ENCODE data around the gene KDM2A.
A peak's percentile ranks its signal among the peaks of the same experiment; 100 is the strongest.

The KDM2A gene

DNA sequence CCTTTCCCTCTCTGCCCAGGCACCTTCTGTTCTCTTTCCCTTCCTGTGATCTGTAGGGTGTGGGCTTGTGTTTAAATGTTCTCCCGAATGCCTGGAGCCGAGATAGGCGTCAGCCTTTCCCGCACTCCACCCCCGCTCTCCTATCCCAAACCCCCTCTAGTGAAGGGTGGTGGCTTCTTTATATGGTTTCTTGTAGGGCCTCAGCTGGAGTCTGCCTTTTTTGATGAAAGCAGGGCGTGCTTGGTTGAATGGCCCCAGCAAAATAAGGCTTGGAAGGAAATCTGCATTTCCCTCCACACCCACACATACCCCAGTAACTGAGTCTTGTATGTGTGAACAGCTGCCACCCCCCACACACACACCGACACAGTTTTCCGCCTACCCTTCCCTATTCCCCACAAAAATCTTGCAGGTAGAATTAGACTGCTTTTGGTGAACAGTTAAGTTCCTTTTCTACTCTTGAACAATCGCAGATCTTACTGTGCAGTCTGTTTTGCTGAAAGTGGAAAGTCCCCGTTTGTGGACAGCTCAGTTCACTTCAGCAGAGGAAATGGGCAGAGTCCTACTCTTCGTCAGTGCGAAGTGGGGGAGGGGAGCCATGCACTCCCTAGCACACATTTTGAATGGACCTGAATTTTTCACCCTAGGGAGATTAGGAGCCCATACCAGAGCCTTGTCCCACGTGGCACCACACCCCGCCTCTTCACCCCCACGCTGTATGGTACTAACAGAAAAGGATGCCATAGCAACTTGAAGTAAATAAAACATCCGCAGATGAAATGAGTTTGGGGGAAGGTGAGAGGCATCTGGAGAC is 121.7 kb downstream of the KDM2A start:
- no peaks in the 10 kb centered on the region for H3K27me3 ChIP-seq (ENCODE audit: control insufficient read depth, insufficient read depth, low read length)
- peak overlapping the region; percentile 95 for H3K9ac ChIP-seq (ENCODE audit: low read depth, low read length)
- H3K36me3 ChIP-seq (ENCODE audit: insufficient read depth, low read length) = peaks cover 29% of the 10 kb centered on the region
- no peaks in the 10 kb centered on the region for H3K9me3 ChIP-seq (replicated peaks; ENCODE audit: low read length)
- peak overlapping the region; percentile 84 for H3K4me3 ChIP-seq (ENCODE audit: low read length)
- H3K4me1 ChIP-seq (ENCODE audit: control insufficient read depth, insufficient read depth, low read length) = peaks cover 19% of the 10 kb centered on the region
- peak overlapping the region; percentile 83 for H3K4me2 ChIP-seq (ENCODE audit: low read length)

DNA sequence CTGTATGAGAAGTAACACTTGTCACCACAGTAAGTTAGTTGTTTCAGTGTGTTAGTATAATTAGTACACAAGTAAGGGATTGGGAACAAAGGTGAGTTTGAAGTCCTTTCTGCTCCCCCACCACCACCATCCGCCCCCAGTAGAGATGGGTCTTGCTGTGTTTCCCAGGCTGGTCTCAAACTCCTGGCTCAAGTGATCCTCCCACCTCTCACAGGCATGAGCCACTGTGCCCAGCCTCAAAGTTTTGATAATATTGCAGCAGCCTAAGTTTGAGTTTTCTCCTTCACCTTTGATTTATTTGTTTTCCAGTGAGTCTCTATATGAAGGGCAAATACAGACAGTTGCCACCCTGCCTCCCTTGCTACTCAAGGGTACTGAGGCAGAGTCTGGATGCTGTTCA is 123.5 kb downstream of the KDM2A start:
- H3K4me1 ChIP-seq (ENCODE audit: control insufficient read depth, insufficient read depth, low read length) = peaks cover 19% of the 10 kb centered on the region
- no peaks in the 10 kb centered on the region for H3K9me3 ChIP-seq (replicated peaks; ENCODE audit: low read length)
- peak overlapping the region; percentile 95 for H3K9ac ChIP-seq (ENCODE audit: low read depth, low read length)
- peak overlapping the region; percentile 83 for H3K4me2 ChIP-seq (ENCODE audit: low read length)
- H3K27me3 ChIP-seq (ENCODE audit: control insufficient read depth, insufficient read depth, low read length) = no peaks in the 10 kb centered on the region
- H3K4me3 ChIP-seq (ENCODE audit: low read length) = no peak overlapping the region
- H3K36me3 ChIP-seq (ENCODE audit: insufficient read depth, low read length) = peaks cover 45% of the 10 kb centered on the region

DNA sequence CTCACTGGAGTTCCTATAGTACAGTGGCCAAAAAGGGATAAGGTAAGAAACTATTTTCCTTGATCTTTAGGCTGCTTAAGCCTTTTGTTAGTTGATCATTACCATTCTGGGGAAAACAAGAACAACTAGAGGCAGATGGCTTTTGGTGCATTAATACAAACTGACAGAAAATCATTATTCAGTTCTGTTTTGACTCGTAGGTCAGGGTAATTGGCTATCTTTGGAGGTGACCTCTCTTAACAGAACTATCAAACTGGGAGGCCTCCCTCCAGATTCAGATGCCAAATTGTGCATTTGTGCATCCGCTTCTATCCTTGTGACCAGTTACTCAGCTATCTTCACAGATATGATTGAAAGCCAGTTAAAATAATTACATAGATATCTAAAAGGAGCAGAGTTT is 124.0 kb downstream of the KDM2A start:
- H3K4me3 ChIP-seq (ENCODE audit: low read length) = no peak overlapping the region
- H3K36me3 ChIP-seq (ENCODE audit: insufficient read depth, low read length) = peaks cover 50% of the 10 kb centered on the region
- H3K4me2 ChIP-seq (ENCODE audit: low read length) = peak overlapping the region; percentile 83
- H3K4me1 ChIP-seq (ENCODE audit: control insufficient read depth, insufficient read depth, low read length) = peaks cover 23% of the 10 kb centered on the region
- H3K9me3 ChIP-seq (replicated peaks; ENCODE audit: low read length) = no peaks in the 10 kb centered on the region
- no peak overlapping the region for H3K9ac ChIP-seq (ENCODE audit: low read depth, low read length)
- H3K27me3 ChIP-seq (ENCODE audit: control insufficient read depth, insufficient read depth, low read length) = no peaks in the 10 kb centered on the region

GRCh38 chr11:67245046-67245445 is 126.0 kb downstream of the KDM2A start:
- H3K27me3 ChIP-seq (ENCODE audit: control insufficient read depth, insufficient read depth, low read length) = no peaks in the 10 kb centered on the region
- H3K9me3 ChIP-seq (replicated peaks; ENCODE audit: low read length) = no peaks in the 10 kb centered on the region
- H3K36me3 ChIP-seq (ENCODE audit: insufficient read depth, low read length) = peaks cover 70% of the 10 kb centered on the region
- peaks cover 21% of the 10 kb centered on the region for H3K4me1 ChIP-seq (ENCODE audit: control insufficient read depth, insufficient read depth, low read length)
- H3K9ac ChIP-seq (ENCODE audit: low read depth, low read length) = no peak overlapping the region
- no peak overlapping the region for H3K4me2 ChIP-seq (ENCODE audit: low read length)
- no peak overlapping the region for H3K4me3 ChIP-seq (ENCODE audit: low read length)

DNA sequence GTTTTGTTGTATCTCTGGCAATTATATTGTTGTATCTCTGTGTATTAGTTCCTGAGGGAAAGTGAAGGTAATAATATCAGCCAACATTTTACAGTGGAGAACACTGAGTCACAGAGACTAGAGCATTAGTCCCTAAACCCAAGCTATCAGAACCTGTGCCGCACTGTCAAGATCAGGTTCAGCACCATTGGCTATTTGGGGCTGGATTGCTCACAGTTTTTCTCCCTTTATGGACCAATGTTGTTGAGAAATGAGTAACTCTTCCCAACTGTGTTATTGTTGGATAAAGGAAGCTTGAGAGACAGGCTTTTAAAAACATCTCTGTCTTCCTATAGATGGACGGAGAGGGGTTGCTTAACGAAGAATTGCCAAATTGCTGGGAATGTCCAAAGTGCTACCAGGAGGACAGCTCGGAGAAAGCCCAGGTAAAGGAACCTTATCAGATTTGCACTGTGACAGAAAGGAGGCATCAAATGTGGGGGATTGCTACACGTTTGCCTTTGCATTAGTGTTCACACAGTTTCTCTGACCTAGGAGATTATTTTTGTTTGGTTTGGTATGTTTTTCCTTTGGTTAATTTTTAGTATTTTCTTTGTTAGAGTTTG is 129.0 kb downstream of the KDM2A start:
- Histone ChIP-seq H3K27me3 (ENCODE audit: control insufficient read depth, insufficient read depth, low read length) (no peaks in the 10 kb centered on the region), H3K4me2 (ENCODE audit: low read length) (no peak overlapping the region), H3K4me3 (ENCODE audit: low read length) (no peak overlapping the region), H3K9me3 (replicated peaks; ENCODE audit: low read length) (no peaks in the 10 kb centered on the region), H3K4me1 (ENCODE audit: control insufficient read depth, insufficient read depth, low read length) (peaks cover 13% of the 10 kb centered on the region), H3K9ac (ENCODE audit: low read depth, low read length) (no peak overlapping the region), H3K36me3 (ENCODE audit: insufficient read depth, low read length) (peaks cover 93% of the 10 kb centered on the region)

GRCh38 chr11:67248653-67249052 is 129.6 kb downstream of the KDM2A start:
- Histone ChIP-seq H3K4me2 (ENCODE audit: low read length) (no peak overlapping the region), H3K4me3 (ENCODE audit: low read length) (no peak overlapping the region), H3K27me3 (ENCODE audit: control insufficient read depth, insufficient read depth, low read length) (no peaks in the 10 kb centered on the region), H3K9ac (ENCODE audit: low read depth, low read length) (no peak overlapping the region), H3K9me3 (replicated peaks; ENCODE audit: low read length) (no peaks in the 10 kb centered on the region), H3K36me3 (ENCODE audit: insufficient read depth, low read length) (peaks cover 96% of the 10 kb centered on the region), H3K4me1 (ENCODE audit: control insufficient read depth, insufficient read depth, low read length) (peaks cover 13% of the 10 kb centered on the region)

DNA sequence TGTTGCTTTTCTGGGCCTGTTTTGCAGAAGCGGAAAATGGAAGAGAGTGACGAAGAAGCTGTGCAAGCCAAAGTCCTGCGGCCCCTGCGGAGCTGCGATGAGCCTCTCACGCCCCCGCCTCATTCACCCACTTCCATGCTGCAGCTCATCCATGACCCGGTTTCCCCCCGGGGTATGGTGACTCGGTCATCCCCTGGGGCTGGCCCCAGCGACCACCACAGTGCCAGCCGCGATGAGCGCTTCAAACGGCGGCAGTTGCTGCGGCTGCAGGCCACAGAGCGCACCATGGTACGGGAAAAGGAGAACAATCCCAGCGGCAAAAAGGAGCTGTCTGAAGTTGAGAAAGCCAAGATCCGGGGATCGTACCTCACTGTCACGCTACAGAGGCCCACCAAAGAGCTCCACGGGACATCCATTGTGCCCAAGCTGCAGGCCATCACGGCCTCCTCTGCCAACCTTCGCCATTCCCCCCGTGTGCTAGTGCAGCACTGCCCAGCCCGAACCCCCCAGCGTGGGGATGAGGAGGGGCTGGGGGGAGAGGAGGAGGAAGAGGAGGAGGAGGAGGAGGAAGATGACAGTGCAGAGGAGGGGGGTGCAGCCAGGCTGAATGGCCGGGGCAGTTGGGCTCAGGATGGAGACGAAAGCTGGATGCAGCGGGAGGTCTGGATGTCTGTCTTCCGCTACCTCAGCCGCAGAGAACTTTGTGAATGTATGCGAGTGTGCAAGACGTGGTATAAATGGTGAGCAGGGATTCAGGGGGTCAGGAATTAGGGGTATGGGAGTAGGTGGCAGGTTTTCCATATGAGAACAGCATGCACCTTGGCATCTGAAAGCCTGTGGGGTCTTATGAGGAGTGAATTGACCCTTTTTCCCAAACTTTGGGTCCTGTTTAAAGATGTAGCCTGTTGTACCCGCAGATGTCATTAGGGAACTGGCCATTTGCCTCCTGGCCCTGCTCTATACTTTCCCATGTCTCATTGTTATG is 131.3 kb downstream of the KDM2A start:
- Histone ChIP-seq H3K27me3 (ENCODE audit: control insufficient read depth, insufficient read depth, low read length) (no peaks in the 10 kb centered on the region), H3K4me3 (ENCODE audit: low read length) (no peak overlapping the region), H3K9me3 (replicated peaks; ENCODE audit: low read length) (no peaks in the 10 kb centered on the region), H3K4me1 (ENCODE audit: control insufficient read depth, insufficient read depth, low read length) (peaks cover 13% of the 10 kb centered on the region), H3K4me2 (ENCODE audit: low read length) (no peak overlapping the region), H3K9ac (ENCODE audit: low read depth, low read length) (no peak overlapping the region), H3K36me3 (ENCODE audit: insufficient read depth, low read length) (peaks cover 98% of the 10 kb centered on the region)

DNA sequence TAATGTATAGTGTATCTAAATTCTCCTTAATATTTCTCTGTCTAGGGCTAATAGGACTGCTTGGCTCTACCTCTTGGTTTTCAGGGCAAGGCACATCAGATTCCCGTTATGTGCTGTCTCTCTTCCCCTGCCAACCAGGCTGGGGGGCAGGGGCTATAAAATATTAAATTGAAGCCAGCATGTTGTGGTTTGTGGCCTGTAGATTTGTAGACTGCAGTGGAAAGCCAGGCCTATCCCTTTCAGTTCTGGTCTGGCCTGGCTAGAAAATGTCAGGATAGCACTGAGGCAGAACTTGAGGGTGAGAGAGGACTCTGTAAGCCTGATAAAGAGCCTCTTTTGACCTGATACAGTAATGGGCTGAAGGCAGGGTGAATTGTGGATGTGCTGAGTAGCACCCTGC is 132.8 kb downstream of the KDM2A start:
- Histone ChIP-seq H3K36me3 (ENCODE audit: insufficient read depth, low read length) (peaks cover 96% of the 10 kb centered on the region), H3K9me3 (replicated peaks; ENCODE audit: low read length) (no peaks in the 10 kb centered on the region), H3K4me2 (ENCODE audit: low read length) (no peak overlapping the region), H3K27me3 (ENCODE audit: control insufficient read depth, insufficient read depth, low read length) (no peaks in the 10 kb centered on the region), H3K4me1 (ENCODE audit: control insufficient read depth, insufficient read depth, low read length) (peaks cover 13% of the 10 kb centered on the region), H3K4me3 (ENCODE audit: low read length) (no peak overlapping the region), H3K9ac (ENCODE audit: low read depth, low read length) (no peak overlapping the region)

- Histone ChIP-seq H3K4me2 (ENCODE audit: low read length) (no peak overlapping the region), H3K36me3 (ENCODE audit: insufficient read depth, low read length) (peaks cover 91% of the 10 kb centered on the region), H3K4me3 (ENCODE audit: low read length) (no peak overlapping the region), H3K9me3 (replicated peaks; ENCODE audit: low read length) (no peaks in the 10 kb centered on the region), H3K4me1 (ENCODE audit: control insufficient read depth, insufficient read depth, low read length) (peaks cover 11% of the 10 kb centered on the region), H3K27me3 (ENCODE audit: control insufficient read depth, insufficient read depth, low read length) (no peaks in the 10 kb centered on the region), H3K9ac (ENCODE audit: low read depth, low read length) (no peak overlapping the region)
These were observed 133.8 kb downstream of the KDM2A start for GRCh38 chr11:67252831-67253239.

DNA sequence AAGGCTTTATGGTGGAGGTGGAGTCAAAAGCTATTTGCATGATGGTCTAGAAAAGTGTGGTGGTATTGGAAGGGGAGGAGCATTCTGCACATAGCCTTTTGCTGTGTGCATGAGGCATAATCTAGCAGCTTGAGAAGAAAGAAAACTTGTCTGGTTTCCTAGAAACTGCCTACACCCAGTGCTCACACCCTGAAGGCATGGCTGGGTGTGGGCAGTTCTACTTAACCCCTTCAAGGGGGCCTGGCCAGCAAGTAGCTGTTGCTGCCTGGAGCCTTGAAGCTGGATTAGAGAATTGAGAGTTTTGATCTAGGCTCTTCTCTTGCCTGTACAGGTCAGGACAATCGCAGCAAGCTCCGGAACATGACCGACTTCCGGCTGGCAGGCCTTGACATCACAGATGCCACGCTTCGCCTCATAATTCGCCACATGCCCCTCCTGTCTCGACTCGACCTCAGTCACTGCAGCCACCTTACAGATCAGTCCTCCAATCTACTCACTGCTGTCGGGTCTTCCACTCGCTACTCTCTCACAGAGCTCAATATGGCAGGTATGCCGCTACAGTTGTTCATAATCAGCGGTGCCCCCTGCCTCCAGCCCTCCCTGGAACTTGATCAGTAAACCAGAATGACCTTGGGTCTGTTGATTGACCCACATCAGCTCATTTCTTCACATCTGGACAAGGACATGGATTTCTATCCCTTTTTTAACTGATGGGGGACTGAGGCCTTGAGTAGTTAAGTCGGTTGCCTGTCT is 135.0 kb downstream of the KDM2A start:
- Histone ChIP-seq H3K4me3 (ENCODE audit: low read length) (no peak overlapping the region), H3K36me3 (ENCODE audit: insufficient read depth, low read length) (peaks cover 85% of the 10 kb centered on the region), H3K4me2 (ENCODE audit: low read length) (no peak overlapping the region), H3K4me1 (ENCODE audit: control insufficient read depth, insufficient read depth, low read length) (no peaks in the 10 kb centered on the region), H3K27me3 (ENCODE audit: control insufficient read depth, insufficient read depth, low read length) (no peaks in the 10 kb centered on the region), H3K9me3 (replicated peaks; ENCODE audit: low read length) (no peaks in the 10 kb centered on the region), H3K9ac (ENCODE audit: low read depth, low read length) (no peak overlapping the region)

- no peaks in the 10 kb centered on the region for H3K9me3 ChIP-seq (replicated peaks; ENCODE audit: low read length)
- H3K9ac ChIP-seq (ENCODE audit: low read depth, low read length) = no peak overlapping the region
- peaks cover 77% of the 10 kb centered on the region for H3K36me3 ChIP-seq (ENCODE audit: insufficient read depth, low read length)
- H3K4me1 ChIP-seq (ENCODE audit: control insufficient read depth, insufficient read depth, low read length) = no peaks in the 10 kb centered on the region
- H3K4me3 ChIP-seq (ENCODE audit: low read length) = no peak overlapping the region
- no peak overlapping the region for H3K4me2 ChIP-seq (ENCODE audit: low read length)
- no peaks in the 10 kb centered on the region for H3K27me3 ChIP-seq (ENCODE audit: control insufficient read depth, insufficient read depth, low read length)
These were observed 135.7 kb downstream of the KDM2A start for GRCh38 chr11:67254798-67255197.

All from skeletal muscle satellite cell (primary cell).